Activated CD4-positive, alpha-beta T cell treated with anti-CD3 and anti-CD28 coated beads, Interleukin-2, amount 50 U/mL, for 1 hour (primary cell): Measurements from ENCODE around the gene C22orf31.
"Not testable (repeated sequence)": the region's sequence is repeated elsewhere in the genome, so short reads cannot be mapped to it uniquely, and the experiment has no call there.

Experiments used
- DNase-seq: peaks from one replicate; pipeline ENCODE4 v3.0.0-alpha.2; 2020

C22orf31 gene

DNA sequence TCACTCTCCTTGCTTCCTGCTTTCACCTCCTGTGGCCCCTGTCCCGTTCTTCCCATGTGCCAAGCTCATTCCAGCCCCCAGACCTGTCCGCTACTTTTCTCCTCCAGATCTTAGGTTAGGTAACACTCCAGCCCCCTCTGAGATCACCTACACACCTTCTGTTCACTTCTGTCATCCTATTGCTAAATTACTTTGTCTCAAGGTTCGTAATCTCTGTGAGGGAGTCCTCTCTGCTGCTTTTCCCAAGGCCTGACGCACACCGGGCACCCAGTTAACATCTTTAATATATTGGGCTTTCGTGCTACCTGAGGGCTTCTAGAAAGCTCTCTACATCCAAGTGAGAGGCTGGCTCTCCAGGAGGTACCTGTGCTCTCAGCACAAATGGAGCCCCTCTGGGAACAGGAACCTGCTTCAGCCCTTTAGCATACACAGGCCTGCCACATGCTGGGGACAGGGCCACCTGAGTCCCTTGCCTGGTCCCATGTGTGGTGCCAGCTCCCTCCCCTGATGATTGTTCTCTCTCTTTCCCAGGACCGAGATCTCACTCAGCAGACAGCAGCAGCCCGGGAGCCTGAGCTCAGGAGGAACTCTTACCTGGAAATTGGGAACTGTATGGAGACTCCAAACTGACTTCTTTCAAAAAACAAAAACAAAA lies 8.5 kb downstream of the C22orf31 start:
- DNase-seq, result no peak

DNA sequence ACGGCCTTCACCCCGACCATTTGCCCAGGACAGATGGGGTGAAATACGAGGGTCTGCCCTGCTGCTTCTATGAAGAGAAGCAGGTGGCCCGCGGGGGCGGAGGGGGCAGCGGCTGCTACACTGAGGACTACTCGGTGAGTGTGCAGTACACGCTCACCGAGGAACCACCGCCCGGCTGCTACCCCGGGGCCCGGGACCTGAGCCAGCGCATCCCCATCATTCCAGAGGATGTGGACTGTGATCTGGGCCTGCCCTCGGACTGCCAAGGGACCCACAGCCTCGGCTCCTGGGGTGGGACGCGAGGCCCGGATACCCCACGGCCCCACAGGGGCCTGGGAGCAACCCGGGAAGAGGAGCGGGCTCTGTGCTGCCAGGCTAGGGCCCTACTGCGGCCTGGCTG lies 11.2 kb downstream of the C22orf31 start:
- no peak for DNase-seq

DNA sequence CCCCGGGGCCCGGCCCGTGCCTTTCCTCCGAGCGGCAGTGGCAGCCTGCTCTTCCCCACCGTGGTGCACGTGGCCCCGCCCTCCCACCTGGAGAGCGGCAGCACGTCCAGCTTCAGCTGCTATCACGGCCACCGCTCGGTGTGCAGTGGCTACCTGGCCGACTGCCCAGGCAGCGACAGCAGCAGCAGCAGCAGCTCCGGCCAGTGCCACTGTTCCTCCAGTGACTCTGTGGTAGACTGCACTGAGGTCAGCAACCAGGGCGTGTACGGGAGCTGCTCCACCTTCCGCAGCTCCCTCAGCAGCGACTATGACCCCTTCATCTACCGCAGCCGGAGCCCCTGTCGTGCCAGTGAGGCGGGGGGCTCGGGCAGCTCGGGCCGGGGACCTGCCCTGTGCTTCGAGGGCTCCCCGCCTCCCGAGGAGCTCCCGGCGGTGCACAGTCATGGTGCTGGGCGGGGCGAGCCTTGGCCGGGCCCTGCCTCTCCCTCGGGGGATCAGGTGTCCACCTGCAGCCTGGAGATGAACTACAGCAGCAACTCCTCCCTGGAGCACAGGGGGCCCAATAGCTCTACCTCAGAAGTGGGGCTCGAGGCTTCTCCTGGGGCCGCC lies 11.9 kb downstream of the C22orf31 start:
- DNase-seq, result no peak

- DNase-seq, result no peak
Observed at GRCh38 chr22:29048822-29049654, 12.6 kb downstream of the C22orf31 start.

DNA sequence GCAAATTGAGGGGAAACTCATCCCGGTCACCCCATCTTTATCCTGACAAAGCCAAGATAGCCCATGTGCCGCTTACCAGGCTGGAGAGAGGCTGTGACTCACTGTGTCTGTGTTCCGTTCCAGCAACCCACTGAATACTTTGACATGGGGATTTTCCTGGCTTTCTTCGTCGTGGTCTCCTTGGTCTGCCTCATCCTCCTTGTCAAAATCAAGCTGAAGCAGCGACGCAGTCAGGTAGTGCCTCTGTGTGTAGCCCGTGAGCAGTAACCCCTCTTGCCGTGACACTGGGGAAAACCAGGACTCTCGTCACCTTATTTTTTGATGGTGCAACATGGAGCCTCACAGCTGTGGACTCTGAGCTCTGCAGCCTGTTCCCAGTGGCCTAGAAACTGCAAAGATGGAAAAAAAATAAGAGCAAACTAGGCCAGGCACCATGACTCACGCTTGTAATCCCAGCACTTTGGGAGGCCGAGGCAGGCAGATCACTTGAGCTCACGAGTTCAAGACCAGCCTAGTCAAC lies 16.9 kb downstream of the C22orf31 start:
- DNase-seq, result no peak

- DNase-seq, result no peak
Observed at GRCh38 chr22:29043906-29044575, 17.6 kb downstream of the C22orf31 start.

DNA sequence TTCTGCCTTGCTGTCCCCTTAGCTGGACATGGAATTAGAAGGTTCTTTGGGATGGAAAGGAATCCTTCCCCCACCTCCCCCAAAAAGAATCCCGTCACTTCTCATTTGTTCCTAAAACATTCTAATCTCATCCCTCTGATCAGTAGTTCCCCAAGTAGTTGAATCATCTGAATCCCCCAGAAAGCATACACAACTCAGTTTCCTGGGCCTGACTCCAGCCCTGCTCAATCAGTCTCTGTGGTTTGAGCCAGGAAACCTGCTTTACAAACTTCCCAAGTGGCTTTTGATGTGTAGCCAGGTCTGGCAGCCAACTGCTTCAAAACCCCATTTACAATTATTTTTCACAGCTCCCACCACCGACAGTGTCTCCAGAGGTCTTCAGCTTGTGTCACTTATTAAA lies 20.2 kb downstream of the C22orf31 start:
- DNase-seq, result no peak

DNA sequence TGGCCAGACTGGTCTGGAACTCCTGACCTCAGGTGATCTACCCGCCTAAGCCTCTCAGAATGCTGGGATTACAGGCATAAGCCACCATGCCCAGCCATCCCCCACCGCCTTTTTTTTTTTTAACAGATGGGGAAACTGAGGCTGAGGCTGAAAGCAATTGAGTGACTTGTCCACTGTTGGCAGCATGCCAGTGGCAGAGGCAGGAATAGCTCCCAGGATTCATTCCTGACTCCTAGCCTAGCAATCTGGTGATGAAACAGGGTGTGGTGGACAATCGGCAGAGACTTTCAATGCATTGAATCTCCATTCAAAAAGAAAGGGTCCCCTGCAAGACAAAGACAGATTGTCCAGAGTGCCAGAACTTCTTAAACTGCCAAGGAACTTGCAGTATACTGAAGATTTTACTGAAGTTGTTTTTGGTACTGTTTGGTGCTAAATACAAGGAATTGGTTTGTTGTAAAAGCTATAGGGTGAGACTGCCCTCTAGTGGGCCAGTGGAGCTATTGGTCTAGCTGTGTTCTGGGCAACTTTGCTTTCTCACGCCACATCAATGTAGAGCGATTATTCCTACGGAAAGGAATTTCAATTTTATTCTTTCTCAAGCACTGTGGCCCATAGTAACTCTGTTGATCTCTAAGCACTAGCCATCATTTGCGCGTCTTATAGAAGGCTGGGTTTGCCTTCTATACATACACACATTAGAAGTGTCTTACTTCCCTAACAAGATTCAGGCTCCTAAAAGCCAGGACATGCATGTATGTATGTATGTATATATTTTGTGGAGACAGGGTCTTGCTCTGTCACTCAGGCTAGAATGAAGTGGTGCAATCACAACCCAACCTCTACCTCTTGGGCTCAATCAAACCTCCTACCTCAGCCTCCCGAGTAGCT lies 21.0 kb downstream of the C22orf31 start:
- DNase-seq, result peak; percentile 60

DNA sequence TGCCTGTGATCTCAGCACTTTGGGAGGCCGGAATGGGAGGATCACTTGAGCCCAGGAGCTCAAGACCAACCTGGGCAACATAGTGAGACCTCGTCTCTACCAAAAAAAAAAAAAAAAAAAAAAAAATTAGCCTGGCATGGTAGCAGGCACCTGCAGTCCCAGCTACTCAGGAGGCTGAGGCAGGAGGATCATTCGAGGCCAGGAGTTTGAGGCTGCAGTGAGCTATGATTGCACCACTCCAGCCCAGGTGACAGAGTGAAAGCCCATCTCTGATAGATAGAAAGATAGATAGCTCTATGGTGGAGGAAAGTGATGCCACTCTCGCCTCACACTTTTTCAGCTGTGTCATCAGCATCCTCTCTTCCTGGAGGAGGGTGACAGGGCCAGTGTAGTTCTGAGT lies 21.9 kb downstream of the C22orf31 start:
- DNase-seq, result not testable (repeated sequence)

DNA sequence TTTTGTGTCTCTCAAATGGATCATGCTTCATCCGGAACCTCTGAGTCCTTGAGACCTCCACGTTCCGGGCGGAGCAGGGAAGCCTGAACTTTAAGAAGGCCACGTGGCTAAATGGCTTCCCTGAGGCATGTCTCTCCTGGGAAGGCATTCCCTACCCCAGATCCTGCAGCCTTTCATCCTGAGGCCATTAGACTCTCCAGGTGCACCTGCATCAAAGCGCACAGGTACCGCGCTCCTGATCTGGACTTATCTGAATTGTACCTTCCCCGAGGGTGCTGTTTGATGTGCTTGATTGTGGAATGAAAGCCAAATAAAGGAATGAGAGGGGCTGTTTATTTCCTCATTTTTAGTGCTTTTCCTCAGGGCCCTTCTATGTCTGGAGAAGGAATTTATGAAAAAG lies 22.5 kb downstream of the C22orf31 start:
- DNase-seq, result no peak

DNA sequence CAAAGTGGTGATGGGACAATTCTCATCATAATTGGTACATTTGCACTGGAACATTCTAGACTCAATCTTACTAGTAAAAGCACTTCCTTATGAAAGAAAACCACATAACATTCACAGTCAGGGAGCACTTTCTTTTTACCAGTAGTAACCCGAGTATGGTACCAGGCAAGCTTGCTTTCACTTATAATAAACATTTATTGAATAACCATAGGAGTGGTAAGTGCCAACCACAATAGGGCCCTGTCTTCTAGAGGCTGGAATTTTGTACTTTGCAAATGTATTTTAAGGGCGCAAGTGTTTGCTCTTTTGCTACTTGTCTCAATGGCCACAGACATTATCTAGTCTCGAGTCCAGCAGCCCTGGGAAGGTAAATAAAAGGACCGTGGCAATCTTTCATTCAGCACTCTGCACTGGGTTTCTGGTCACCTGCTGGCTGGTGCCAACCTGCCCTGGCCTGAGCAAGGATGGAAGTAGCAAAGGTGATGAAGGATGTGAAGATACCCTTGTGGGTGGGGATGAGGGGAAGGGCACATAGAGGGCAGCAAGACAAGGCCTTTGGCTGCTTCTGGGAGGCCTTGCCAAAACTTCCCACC lies 24.2 kb downstream of the C22orf31 start:
- no peak for DNase-seq

DNA sequence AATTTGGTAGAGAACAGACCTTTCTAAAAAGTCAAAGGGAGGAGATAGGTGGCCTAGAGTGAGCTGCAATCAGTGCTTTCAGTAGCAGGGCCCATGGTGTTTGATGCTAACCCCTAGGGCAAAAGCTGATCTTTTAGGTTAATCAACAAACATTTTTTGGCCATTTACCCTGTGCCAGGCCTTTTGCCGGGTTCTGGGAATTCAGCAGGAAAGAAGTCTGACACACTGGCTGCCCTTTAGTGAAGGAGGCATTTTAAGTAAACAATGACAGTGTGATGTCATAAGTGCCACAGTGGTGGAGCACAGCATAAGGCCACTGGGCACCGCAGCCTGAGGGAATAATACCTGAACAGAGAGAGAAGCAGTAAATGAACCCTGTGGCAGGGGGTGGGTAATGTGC lies 29.0 kb downstream of the C22orf31 start:
- no peak for DNase-seq

DNA sequence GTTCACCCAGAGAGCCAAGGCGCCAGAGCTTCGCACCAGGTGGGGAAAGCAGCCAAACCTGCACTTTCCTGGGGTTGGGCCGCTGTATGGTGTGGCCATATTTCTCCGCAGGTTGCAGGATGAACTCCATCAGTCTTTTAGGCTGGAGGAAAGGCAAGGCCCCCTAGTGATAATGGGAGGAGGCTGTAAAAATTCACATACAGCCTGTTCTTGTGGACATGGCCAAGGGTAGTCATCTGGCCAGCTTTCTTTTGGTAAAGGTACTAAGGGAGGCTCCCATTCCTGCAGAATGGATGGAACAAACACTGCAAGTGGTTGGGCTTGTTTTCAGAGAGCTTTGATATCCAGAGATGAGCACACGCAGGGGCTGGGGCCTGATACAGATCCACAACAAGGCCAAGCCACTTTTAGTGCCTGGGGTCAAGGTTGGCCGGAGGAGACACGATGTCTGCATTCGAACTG lies 29.6 kb downstream of the C22orf31 start:
- no peak for DNase-seq

DNA sequence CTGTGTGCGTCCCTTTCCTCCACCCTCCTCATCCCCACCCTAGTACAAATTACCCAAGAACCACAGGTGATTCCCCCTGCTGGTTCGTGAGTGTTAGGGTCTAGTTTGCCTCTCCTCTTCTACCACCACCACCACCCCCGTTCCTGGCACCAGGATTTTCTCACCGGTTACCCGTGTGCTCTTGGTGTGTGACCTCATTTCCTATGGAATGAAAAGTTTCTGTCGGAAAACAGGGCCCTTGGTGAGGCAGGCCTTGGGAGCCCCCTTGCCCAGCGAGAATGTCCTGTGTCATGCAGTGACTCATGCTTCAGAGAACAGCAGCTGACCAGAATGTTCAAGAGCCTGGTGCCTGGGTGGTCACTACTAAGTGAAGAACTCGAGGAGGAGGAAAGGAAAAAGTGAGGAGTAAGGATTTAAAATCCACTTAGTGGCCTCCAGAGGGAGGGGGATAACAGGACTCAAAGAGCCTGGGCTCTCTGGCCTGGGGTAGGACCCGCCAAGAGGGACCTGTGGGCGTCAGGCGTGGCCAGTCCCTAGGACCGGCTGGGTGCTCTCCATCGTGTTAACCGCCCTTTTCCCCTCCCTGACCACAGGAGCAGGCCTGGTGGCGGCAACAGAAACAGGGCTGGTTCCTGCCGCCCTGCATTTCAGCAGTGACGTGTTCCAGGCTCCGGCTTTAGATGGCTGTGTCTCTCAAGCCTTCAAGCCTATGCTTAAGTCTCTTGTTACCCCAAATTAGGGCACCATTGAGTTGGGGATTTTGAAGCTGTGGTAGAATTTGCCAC lies 30.2 kb downstream of the C22orf31 start:
- no peak for DNase-seq

GRCh38 chr22:29030618-29031226 lies 30.9 kb downstream of the C22orf31 start:
- DNase-seq, result no peak

DNA sequence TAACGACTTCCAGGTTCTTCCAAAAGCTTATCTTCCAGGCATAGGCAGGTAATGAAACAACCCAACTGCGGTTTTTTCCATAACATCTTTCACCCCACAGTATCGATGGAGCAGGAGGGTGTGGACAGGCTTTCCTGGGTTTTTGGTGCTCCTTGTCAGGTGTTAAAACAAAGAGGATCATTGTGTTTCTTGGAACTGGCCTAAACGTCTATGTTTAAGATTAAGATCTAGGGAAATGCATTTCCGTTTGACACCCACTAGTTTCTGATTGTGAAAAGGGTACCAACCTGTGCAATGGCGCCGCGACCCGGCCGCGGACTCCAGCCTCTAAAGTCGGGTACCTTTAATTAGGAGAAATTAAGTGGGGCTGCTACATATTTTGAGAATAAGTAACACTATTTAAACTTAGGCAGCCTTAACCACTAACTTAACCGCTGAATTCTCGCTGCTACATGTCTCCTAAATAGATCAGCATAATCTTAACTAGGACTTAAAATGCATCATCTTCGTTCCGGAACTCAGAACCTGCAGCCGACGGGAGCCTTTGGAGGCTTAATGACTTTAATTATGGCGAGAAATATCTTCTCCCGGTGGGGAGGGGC lies 31.5 kb downstream of the C22orf31 start:
- DNase-seq, result no peak

DNA sequence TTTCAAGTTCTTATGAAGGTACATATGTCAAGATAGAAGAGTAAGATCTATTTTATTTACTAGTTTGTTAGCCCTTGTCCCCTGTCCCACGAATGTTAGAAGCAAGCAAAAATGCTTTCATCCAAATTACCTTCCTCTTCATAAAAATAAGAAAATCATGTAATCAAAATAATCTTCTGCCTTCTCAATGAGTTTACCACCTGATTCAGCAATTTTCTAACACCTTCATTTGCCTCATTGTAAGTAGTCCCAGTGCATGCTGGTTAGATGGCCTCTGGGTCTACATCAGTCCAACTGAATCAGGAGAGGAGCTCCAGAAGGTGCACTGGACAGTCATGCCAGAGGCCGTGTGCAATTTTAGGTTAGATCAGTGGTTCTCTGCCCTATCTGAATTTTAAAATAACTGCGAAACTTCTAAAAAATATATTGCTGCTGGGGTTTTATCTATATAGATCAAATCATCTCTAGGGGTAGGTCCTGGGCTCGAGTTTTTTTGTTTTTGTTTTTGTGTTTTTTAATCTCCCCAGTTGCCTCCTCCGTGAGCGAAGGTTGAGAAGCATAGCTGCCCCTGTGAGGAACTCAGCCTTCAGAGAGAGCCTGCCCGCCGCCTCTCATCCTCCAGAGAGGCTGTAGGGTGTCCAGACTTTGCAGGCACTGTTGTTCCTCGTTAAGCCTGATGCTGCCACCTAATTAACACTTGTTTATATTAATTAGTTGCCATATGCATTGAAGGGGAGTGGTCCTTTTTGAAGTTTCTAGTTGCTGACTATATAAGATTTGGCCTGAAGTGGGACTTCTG lies 32.2 kb downstream of the C22orf31 start:
- DNase-seq, result no peak

DNA sequence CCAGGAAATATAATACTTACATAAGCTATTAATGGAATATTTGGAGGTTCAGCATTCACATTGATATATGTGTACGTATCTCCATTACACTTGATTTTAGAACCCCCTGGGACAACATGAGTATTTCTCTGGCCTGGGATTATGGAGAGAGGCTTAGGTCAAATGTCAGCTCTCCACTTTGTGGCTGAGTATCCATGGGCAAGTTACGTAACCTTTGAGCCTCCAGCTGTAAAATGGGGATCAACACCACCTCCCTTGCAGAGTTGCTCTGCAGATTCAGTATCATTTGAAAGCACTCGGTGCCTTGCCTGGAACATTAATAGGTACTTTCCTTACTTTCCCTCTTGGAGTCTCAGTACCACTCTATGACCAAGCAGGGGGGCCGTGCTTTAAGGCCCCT lies 33.2 kb downstream of the C22orf31 start:
- no peak for DNase-seq

- DNase-seq, result no peak
Observed at GRCh38 chr22:29026579-29026978, 35.1 kb downstream of the C22orf31 start.
